ENCODE measurements around the gene PANK3.
A peak's percentile ranks its signal among the peaks of the same experiment; 100 is the strongest.

PANK3 gene

GRCh38 chr5:168578538-168579487 lies at the start of gene PANK3:
Gene PANK3 (minus strand): TSS chr5:168579368. CDS start chr5:168579283, 85 bp downstream.
- Mint-ChIP-seq H3K27ac (ENCODE audit: low read depth) (peak within 1 kb of the TSS; percentile 92), H3K36me3 (ENCODE audit: insufficient read depth) (peaks cover 13% of the 10 kb centered on the region), H3K4me3 (peak within 1 kb of the TSS; percentile 83), H3K27me3 (no peaks in the 10 kb centered on the region), H3K4me1 (peaks cover 42% of the 10 kb centered on the region), H3K9me3 (no peaks in the 10 kb centered on the region)
- DNase-seq (ENCODE audit: low spot score in 2 of 2) (no peak), ATAC-seq (replicated peaks; ENCODE audit: extremely low read depth, poor library complexity, severe bottlenecking) (peak; percentile 54)

- peaks cover 1% of the 10 kb centered on the region for H3K9me3 Mint-ChIP-seq
- no peak for ATAC-seq (replicated peaks; ENCODE audit: extremely low read depth, poor library complexity, severe bottlenecking)
- H3K27ac Mint-ChIP-seq (ENCODE audit: low read depth): no peak overlapping the region
- H3K4me1 Mint-ChIP-seq: no peaks in the 10 kb centered on the region
- no peaks in the 10 kb centered on the region for H3K36me3 Mint-ChIP-seq (ENCODE audit: insufficient read depth)
- no peak for DNase-seq (ENCODE audit: low spot score in 2 of 2)
- no peak overlapping the region for H3K4me3 Mint-ChIP-seq
- H3K27me3 Mint-ChIP-seq: peaks cover 35% of the 10 kb centered on the region
These were observed 45.7 kb upstream of the PANK3 start for GRCh38 chr5:168624850-168625364.

DNA sequence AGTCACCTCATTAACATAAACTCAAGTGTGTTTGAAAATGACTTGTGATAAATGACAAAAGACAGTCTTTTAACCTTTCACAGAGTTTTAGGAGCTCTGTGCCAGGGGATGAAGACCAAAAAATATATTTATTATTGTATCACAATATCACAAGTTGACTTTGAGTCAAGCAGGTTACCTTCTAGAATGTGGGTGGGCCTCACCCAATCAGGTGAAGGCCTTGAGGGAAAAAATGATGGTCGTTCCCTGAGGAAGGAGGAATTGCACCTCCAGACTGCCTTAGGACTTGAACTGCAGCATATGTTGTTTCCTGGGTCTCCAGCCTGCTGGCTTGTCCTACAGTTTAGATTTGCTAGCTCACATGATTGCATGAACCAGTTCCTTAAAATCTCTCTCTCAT lies 41.6 kb upstream of the PANK3 start:
- Mint-ChIP-seq H3K4me3 (no peak overlapping the region), H3K4me1 (no peaks in the 10 kb centered on the region), H3K27ac (ENCODE audit: low read depth) (no peak overlapping the region), H3K36me3 (ENCODE audit: insufficient read depth) (no peaks in the 10 kb centered on the region), H3K27me3 (peaks cover 2% of the 10 kb centered on the region), H3K9me3 (no peaks in the 10 kb centered on the region)
- DNase-seq (ENCODE audit: low spot score in 2 of 2): no peak
- ATAC-seq (replicated peaks; ENCODE audit: extremely low read depth, poor library complexity, severe bottlenecking): no peak

DNA sequence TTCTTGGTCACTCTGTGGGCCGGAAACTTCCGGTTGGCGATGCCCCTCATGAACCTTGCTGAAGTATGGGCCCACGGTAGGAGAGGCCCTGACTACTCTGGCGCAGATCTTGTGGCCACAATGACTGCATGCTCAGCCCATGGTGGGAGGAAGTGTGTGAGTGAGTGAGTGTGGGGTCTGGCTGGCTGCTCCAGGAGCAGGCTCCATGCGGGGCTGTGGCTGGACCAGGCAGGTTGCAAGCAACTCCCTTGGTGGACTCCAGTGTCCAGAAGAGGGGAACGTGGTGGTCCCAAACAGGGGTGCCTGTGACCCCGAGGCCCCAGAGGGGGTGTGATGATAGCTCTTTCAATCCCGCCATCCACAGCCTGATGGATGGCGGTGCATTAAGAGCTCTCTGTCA lies 35.5 kb upstream of the PANK3 start:
- peaks cover 10% of the 10 kb centered on the region for H3K4me1 Mint-ChIP-seq
- ATAC-seq (replicated peaks; ENCODE audit: extremely low read depth, poor library complexity, severe bottlenecking) (no peak), DNase-seq (ENCODE audit: low spot score in 2 of 2) (no peak)
- H3K27me3 Mint-ChIP-seq: no peaks in the 10 kb centered on the region
- peaks cover 6% of the 10 kb centered on the region for H3K9me3 Mint-ChIP-seq
- no peak overlapping the region for H3K4me3 Mint-ChIP-seq
- H3K36me3 Mint-ChIP-seq (ENCODE audit: insufficient read depth): no peaks in the 10 kb centered on the region
- no peak overlapping the region for H3K27ac Mint-ChIP-seq (ENCODE audit: low read depth)

- Mint-ChIP-seq H3K4me1 (peaks cover 10% of the 10 kb centered on the region), H3K27ac (ENCODE audit: low read depth) (no peak overlapping the region), H3K27me3 (no peaks in the 10 kb centered on the region), H3K4me3 (no peak overlapping the region), H3K9me3 (peaks cover 6% of the 10 kb centered on the region), H3K36me3 (ENCODE audit: insufficient read depth) (no peaks in the 10 kb centered on the region)
- ATAC-seq (replicated peaks; ENCODE audit: extremely low read depth, poor library complexity, severe bottlenecking): no peak
- DNase-seq (ENCODE audit: low spot score in 2 of 2): no peak
These were observed 34.8 kb upstream of the PANK3 start for GRCh38 chr5:168613996-168614395.

- Mint-ChIP-seq H3K4me1 (peaks cover 10% of the 10 kb centered on the region), H3K9me3 (peaks cover 6% of the 10 kb centered on the region), H3K4me3 (no peak overlapping the region), H3K27ac (ENCODE audit: low read depth) (peak overlapping the region; percentile 72), H3K27me3 (no peaks in the 10 kb centered on the region), H3K36me3 (ENCODE audit: insufficient read depth) (no peaks in the 10 kb centered on the region)
- no peak for DNase-seq (ENCODE audit: low spot score in 2 of 2)
- ATAC-seq (replicated peaks; ENCODE audit: extremely low read depth, poor library complexity, severe bottlenecking): no peak
These were observed 34.2 kb upstream of the PANK3 start for GRCh38 chr5:168613396-168613795.

DNA sequence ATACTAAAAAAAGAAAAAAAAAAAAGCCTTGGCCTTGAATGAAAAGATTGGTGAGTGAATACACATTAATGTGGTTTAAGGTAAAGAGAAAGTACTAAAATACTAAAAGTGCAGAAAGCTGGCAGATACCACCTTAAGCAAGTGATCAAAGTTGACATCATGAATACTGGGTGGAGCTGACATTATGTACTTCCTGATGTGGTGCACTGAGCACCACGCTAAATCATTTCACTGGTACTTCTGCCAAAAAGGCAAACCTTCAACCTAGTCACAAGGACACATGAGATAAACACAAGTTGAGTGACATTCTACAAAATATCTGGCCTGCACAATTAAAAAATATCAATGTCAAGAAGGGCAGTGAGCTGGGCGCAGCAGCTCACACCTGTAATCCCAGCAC lies 33.8 kb upstream of the PANK3 start:
- H3K9me3 Mint-ChIP-seq: peaks cover 6% of the 10 kb centered on the region
- H3K4me3 Mint-ChIP-seq: no peak overlapping the region
- no peaks in the 10 kb centered on the region for H3K36me3 Mint-ChIP-seq (ENCODE audit: insufficient read depth)
- ATAC-seq (replicated peaks; ENCODE audit: extremely low read depth, poor library complexity, severe bottlenecking) (peak; percentile 99), DNase-seq (ENCODE audit: low spot score in 2 of 2) (no peak)
- peaks cover 10% of the 10 kb centered on the region for H3K4me1 Mint-ChIP-seq
- peak overlapping the region; percentile 72 for H3K27ac Mint-ChIP-seq (ENCODE audit: low read depth)
- H3K27me3 Mint-ChIP-seq: no peaks in the 10 kb centered on the region

DNA sequence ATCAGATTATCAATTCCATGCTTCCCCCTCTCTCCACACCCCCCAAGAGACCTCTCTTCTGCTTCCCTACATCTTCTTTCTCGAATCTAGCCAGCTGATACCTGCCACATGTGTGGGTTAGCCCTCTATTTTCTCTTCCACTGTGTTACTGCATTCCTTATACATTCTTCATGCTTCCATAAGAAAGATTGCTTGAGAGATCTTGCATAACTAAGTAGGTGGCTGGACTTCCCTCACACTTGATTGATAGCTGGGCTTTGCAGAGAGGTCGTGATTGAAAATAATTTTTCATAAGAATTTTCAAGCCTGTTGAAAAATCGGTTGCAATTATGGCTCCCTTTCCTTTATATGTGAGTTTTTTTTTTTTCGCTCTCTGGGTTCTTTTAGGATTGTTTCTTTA lies 33.0 kb upstream of the PANK3 start:
- no peak overlapping the region for H3K27ac Mint-ChIP-seq (ENCODE audit: low read depth)
- DNase-seq (ENCODE audit: low spot score in 2 of 2): no peak

GRCh38 chr5:168611165-168611564 lies 32.0 kb upstream of the PANK3 start:
- peaks cover 6% of the 10 kb centered on the region for H3K9me3 Mint-ChIP-seq
- H3K4me3 Mint-ChIP-seq: no peak overlapping the region
- ATAC-seq (replicated peaks; ENCODE audit: extremely low read depth, poor library complexity, severe bottlenecking) (no peak), DNase-seq (ENCODE audit: low spot score in 2 of 2) (no peak)
- H3K36me3 Mint-ChIP-seq (ENCODE audit: insufficient read depth): no peaks in the 10 kb centered on the region
- H3K27ac Mint-ChIP-seq (ENCODE audit: low read depth): no peak overlapping the region
- no peaks in the 10 kb centered on the region for H3K27me3 Mint-ChIP-seq
- peaks cover 10% of the 10 kb centered on the region for H3K4me1 Mint-ChIP-seq

More for the DNA sequence above, 33.0 kb upstream of the PANK3 start:
- ATAC-seq (replicated peaks; ENCODE audit: extremely low read depth, poor library complexity, severe bottlenecking): no peak
- Mint-ChIP-seq H3K9me3 (peaks cover 6% of the 10 kb centered on the region), H3K27me3 (no peaks in the 10 kb centered on the region), H3K4me1 (peaks cover 10% of the 10 kb centered on the region), H3K4me3 (no peak overlapping the region), H3K36me3 (ENCODE audit: insufficient read depth) (no peaks in the 10 kb centered on the region)

- Mint-ChIP-seq H3K4me3 (no peak overlapping the region), H3K27ac (ENCODE audit: low read depth) (no peak overlapping the region), H3K27me3 (no peaks in the 10 kb centered on the region), H3K9me3 (peaks cover 6% of the 10 kb centered on the region), H3K4me1 (peaks cover 10% of the 10 kb centered on the region), H3K36me3 (ENCODE audit: insufficient read depth) (no peaks in the 10 kb centered on the region)
- ATAC-seq (replicated peaks; ENCODE audit: extremely low read depth, poor library complexity, severe bottlenecking): no peak
- DNase-seq (ENCODE audit: low spot score in 2 of 2): no peak
These were observed 30.8 kb upstream of the PANK3 start for GRCh38 chr5:168609806-168610482.

DNA sequence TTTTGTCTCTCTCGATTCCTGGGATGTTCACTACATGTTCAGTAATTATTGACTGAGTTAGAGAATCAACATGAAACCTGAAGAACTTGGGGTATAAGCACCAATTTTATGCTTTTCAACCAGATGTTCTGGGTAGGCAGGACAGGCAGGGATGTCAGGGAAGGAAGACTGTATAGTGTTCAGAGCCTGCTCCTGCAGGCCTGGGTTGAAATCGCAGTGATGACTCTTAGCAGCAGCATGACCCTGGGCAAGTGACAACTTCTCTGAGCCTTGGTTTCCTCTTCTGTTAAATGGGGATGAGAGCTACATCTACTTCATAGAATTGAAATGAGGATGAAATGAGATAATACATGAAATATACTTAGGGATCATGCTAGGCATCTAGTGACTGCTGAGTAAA lies 29.7 kb upstream of the PANK3 start:
- Mint-ChIP-seq H3K27ac (ENCODE audit: low read depth) (no peak overlapping the region), H3K36me3 (ENCODE audit: insufficient read depth) (peaks cover 2% of the 10 kb centered on the region), H3K4me3 (no peak overlapping the region), H3K27me3 (peaks cover 5% of the 10 kb centered on the region), H3K4me1 (peaks cover 10% of the 10 kb centered on the region), H3K9me3 (no peaks in the 10 kb centered on the region)
- no peak for ATAC-seq (replicated peaks; ENCODE audit: extremely low read depth, poor library complexity, severe bottlenecking)
- no peak for DNase-seq (ENCODE audit: low spot score in 2 of 2)

GRCh38 chr5:168608386-168608785 lies 29.2 kb upstream of the PANK3 start:
- H3K27me3 Mint-ChIP-seq: peaks cover 9% of the 10 kb centered on the region
- no peak overlapping the region for H3K27ac Mint-ChIP-seq (ENCODE audit: low read depth)
- H3K9me3 Mint-ChIP-seq: no peaks in the 10 kb centered on the region
- peaks cover 2% of the 10 kb centered on the region for H3K36me3 Mint-ChIP-seq (ENCODE audit: insufficient read depth)
- no peak for DNase-seq (ENCODE audit: low spot score in 2 of 2)
- no peak for ATAC-seq (replicated peaks; ENCODE audit: extremely low read depth, poor library complexity, severe bottlenecking)
- peaks cover 9% of the 10 kb centered on the region for H3K4me1 Mint-ChIP-seq
- no peak overlapping the region for H3K4me3 Mint-ChIP-seq

Data from central memory CD8-positive, alpha-beta T cell (primary cell).